H9 (cell line): ENCODE results near the gene C1S. TPM values are rescaled to one million over a fixed set of nuclear protein-coding genes. Genes with fewer than 3 reads are reported as not detected.

Experiments used
- DNase-seq: peaks from one replicate; pipeline ENCODE4 v3.0.0-alpha.2; 2017
- H2AFZ ChIP-seq: one replicate; pipeline ENCODE4 v1.6.1; 2013; ENCODE audit warnings: mild to moderate bottlenecking, low read length, control low read depth, moderate library complexity
- H2AK5ac ChIP-seq: 2 replicates; pipeline ENCODE4 v1.6.1; 2013; ENCODE audit warnings: low read length, control low read depth, mixed read lengths; ENCODE audit not compliant: insufficient read length
- H2BK120ac ChIP-seq: one replicate; pipeline ENCODE4 v1.6.1; 2013; ENCODE audit warnings: low read depth, mild to moderate bottlenecking, low read length, control low read depth, inconsistent platforms; ENCODE audit not compliant: poor library complexity, severe bottlenecking
- H2BK12ac ChIP-seq: 2 replicates; pipeline ENCODE4 v1.6.1; 2013; ENCODE audit warnings: low read length, control low read depth, mixed read lengths, low read depth; ENCODE audit not compliant: insufficient read length
- H2BK15ac ChIP-seq: 2 replicates; pipeline ENCODE4 v1.6.1; 2013; ENCODE audit warnings: low read depth, low read length, control low read depth
- H2BK20ac ChIP-seq: one replicate; pipeline ENCODE4 v1.6.1; 2013; ENCODE audit warnings: low read depth, mild to moderate bottlenecking, low read length, control low read depth, inconsistent platforms; ENCODE audit not compliant: poor library complexity, severe bottlenecking
- H2BK5ac ChIP-seq: 2 replicates; pipeline ENCODE4 v1.6.1; 2013; ENCODE audit warnings: low read length, control low read depth, mixed read lengths; ENCODE audit not compliant: insufficient read length
- H3K14ac ChIP-seq: 2 replicates; pipeline ENCODE4 v1.6.1; 2013; ENCODE audit warnings: low read length, control low read depth; ENCODE audit not compliant: insufficient read depth
- H3K18ac ChIP-seq: 2 replicates; pipeline ENCODE4 v1.6.1; 2013; ENCODE audit warnings: low read depth, mild to moderate bottlenecking, mixed read lengths, low read length, control low read depth; ENCODE audit not compliant: insufficient read length
- H3K23ac ChIP-seq: 2 replicates; pipeline ENCODE4 v1.6.1; 2013; ENCODE audit warnings: low read length, control low read depth, mixed read lengths, low read depth; ENCODE audit not compliant: insufficient read length
- H3K23me2 ChIP-seq: 2 replicates; pipeline ENCODE4 v1.6.1; 2013; ENCODE audit warnings: low read depth, mild to moderate bottlenecking, mixed read lengths, low read length, control low read depth; ENCODE audit not compliant: insufficient read length, poor library complexity, severe bottlenecking
- H3K27ac ChIP-seq: 2 replicates; pipeline ENCODE4 v1.5.1; 2013; ENCODE audit warnings: low read length, control low read depth, mixed read lengths, low read depth; ENCODE audit not compliant: insufficient read length
- H3K27me3 ChIP-seq: 2 replicates; pipeline ENCODE4 v1.6.1; 2013; ENCODE audit warnings: low read length, control low read depth, inconsistent platforms; ENCODE audit not compliant: insufficient read depth
- H3K4ac ChIP-seq: 2 replicates; pipeline ENCODE4 v1.6.1; 2013; ENCODE audit warnings: low read depth, mild to moderate bottlenecking, control low read depth, inconsistent platforms, low read length, moderate library complexity
- H3K4me1 ChIP-seq: 2 replicates; pipeline ENCODE4 v1.6.1; 2013; ENCODE audit warnings: low read length, control low read depth, inconsistent platforms; ENCODE audit not compliant: insufficient read depth
- H3K4me2 ChIP-seq: 2 replicates; pipeline ENCODE4 v1.6.1; 2013; ENCODE audit warnings: low read length, control low read depth, mixed read lengths; ENCODE audit not compliant: insufficient read length, insufficient read depth
- H3K56ac ChIP-seq: 2 replicates; pipeline ENCODE4 v1.6.1; 2013; ENCODE audit warnings: low read depth, mild to moderate bottlenecking, mixed read lengths, low read length, control low read depth; ENCODE audit not compliant: insufficient read length
- H3K79me1 ChIP-seq: 2 replicates; pipeline ENCODE4 v1.6.1; 2013; ENCODE audit warnings: low read depth, mild to moderate bottlenecking, moderate library complexity, low read length, control low read depth, inconsistent platforms; ENCODE audit not compliant: insufficient read depth, poor library complexity, severe bottlenecking
- H3K79me2 ChIP-seq: 2 replicates; pipeline ENCODE4 v1.6.1; 2013; ENCODE audit warnings: low read length, control low read depth, inconsistent platforms; ENCODE audit not compliant: insufficient read depth
- H3K9ac ChIP-seq: 2 replicates; pipeline ENCODE4 v1.6.1; 2013; ENCODE audit warnings: low read length, control low read depth, mixed read lengths; ENCODE audit not compliant: insufficient read length; ENCODE audit errors: extremely low read depth
- H3K9me3 ChIP-seq: one replicate; pipeline ENCODE4 v1.6.1; 2013; ENCODE audit warnings: low read depth, low read length, inconsistent platforms; ENCODE audit not compliant: control insufficient read depth
- H3T11ph ChIP-seq: one replicate; pipeline ENCODE4 v1.6.1; 2013; ENCODE audit warnings: mild to moderate bottlenecking, low read length, control low read depth, inconsistent platforms
- H4K20me1 ChIP-seq: one replicate; pipeline ENCODE4 v1.6.1; 2013; ENCODE audit not compliant: control insufficient read depth, insufficient read length, insufficient read depth
- H4K5ac ChIP-seq: 2 replicates; pipeline ENCODE4 v1.6.1; 2013; ENCODE audit warnings: low read depth, mild to moderate bottlenecking, mixed read lengths, low read length, control low read depth; ENCODE audit not compliant: insufficient read length
- H4K8ac ChIP-seq: replicated peaks from 2 replicates; pipeline ENCODE4 v1.6.1; 2013; ENCODE audit warnings: low read length, control low read depth, mixed read lengths, low read depth; ENCODE audit not compliant: insufficient read length
- H4K91ac ChIP-seq: 2 replicates; pipeline ENCODE4 v1.6.1; 2013; ENCODE audit warnings: low read depth, mild to moderate bottlenecking, moderate library complexity, mixed read lengths, low read length, control low read depth; ENCODE audit not compliant: insufficient read length
- H3K27ac Mint-ChIP-seq, 3 experiments: 2 replicates in 2 of 3; 3 replicates in 1 of 3; pipeline ENCODE4 v1.8.0; 2020 to 2021; ENCODE audit warnings: mixed read lengths in 3 of 3, mild to moderate bottlenecking in 1 of 3, moderate library complexity in 1 of 3
- H3K27me3 Mint-ChIP-seq: 2 replicates; pipeline ENCODE4 v1.8.0; 2021; ENCODE audit warnings: low read depth, mild to moderate bottlenecking, moderate library complexity, mixed read lengths
- H3K36me3 Mint-ChIP-seq, 3 experiments: 2 replicates in 2 of 3; 3 replicates in 1 of 3; pipeline ENCODE4 v1.8.0; 2020 to 2021; ENCODE audit warnings: low read depth in 3 of 3, mixed read lengths in 3 of 3; ENCODE audit not compliant: insufficient read depth in 1 of 3
- H3K4me1 Mint-ChIP-seq, 2 experiments: 2 replicates each; pipeline ENCODE4 v1.8.0; 2020; ENCODE audit warnings: mixed read lengths in 2 of 2
- H3K4me3 Mint-ChIP-seq, 2 experiments: 2 replicates in 1 of 2; 3 replicates in 1 of 2; pipeline ENCODE4 v1.8.0; 2020 to 2021; ENCODE audit warnings: mild to moderate bottlenecking in 2 of 2, mixed read lengths in 2 of 2, moderate library complexity in 1 of 2
- H3K9me3 Mint-ChIP-seq, 2 experiments: 2 replicates in 1 of 2; 3 replicates in 1 of 2; pipeline ENCODE4 v1.8.0; 2020; ENCODE audit warnings: mild to moderate bottlenecking in 2 of 2, mixed read lengths in 2 of 2, moderate library complexity in 1 of 2
- CTCF ChIP-seq: fragments of 200-600 bp; sonication (generic); conservative IDR thresholded peaks from 3 replicates; pipeline ENCODE4 v1.8.0; 2021; ENCODE audit warnings: antibody characterized with exemption, mild to moderate bottlenecking
- WGBS: extraction: QIAGEN DNeasy Blood & Tissue Kit; methylation state at CpG from one replicate; pipeline ENCODE4 v1.1.7; 2013; ENCODE audit warnings: missing lambda C conversion rate, low lambda C conversion rate, mixed read lengths; ENCODE audit not compliant: insufficient read length; ENCODE audit errors: extremely low coverage; 5-methylcytosine and 5-hydroxymethylcytosine counted together
- total RNA-seq: library from RNA; stranded (reverse); gene quantifications from 2 replicates; pipeline ENCODE4 v1.2.1, GENCODE V29; 2021

Gene C1S
- total RNA-seq, 1 experiment from 2014 or later = 4.2 TPM

- no peak overlapping the region for H3K4ac ChIP-seq
- no peak overlapping the region for H3K4me3 Mint-ChIP-seq
- H2AFZ ChIP-seq = no peak overlapping the region
These were observed 7.9 kb downstream of the C1S start for GRCh38 chr12:7068240-7068993.

More at GRCh38 chr12:7068240-7068993, 7.9 kb downstream of the C1S start:
- Histone ChIP-seq H2AK5ac (no peak overlapping the region), H3K27ac (no peak overlapping the region), H3K79me2 (0 out of 2 replicates have a peak, but pooled peaks cover 2% of the 10 kb centered on the region), H3K4me2 (no peak overlapping the region), H3K9ac (no peak overlapping the region), H2BK20ac (no peak overlapping the region), H4K20me1 (no peaks in the 10 kb centered on the region), H3K56ac (no peak overlapping the region), H4K91ac (no peak overlapping the region), H2BK15ac (no peak overlapping the region), H2BK120ac (no peak overlapping the region), H3K9me3 (no peaks in the 10 kb centered on the region), H3K14ac (no peak overlapping the region), H3K23me2 (no peaks in the 10 kb centered on the region), H3K4me1 (no peaks in the 10 kb centered on the region), H4K8ac (no peak overlapping the region), H3K27me3 (no peaks in the 10 kb centered on the region), H3K23ac (no peak overlapping the region), H2BK5ac (no peak overlapping the region), H3K79me1 (no peaks in the 10 kb centered on the region), H3T11ph (no peak overlapping the region), H4K5ac (no peak overlapping the region), H2BK12ac (no peak overlapping the region), H3K18ac (no peak overlapping the region)
- Mint-ChIP-seq H3K4me1 (no peaks in the 10 kb centered on the region), H3K9me3 (no peaks in the 10 kb centered on the region; a peak in 1 of 5 replicates), H3K36me3 (no peaks in the 10 kb centered on the region), H3K27me3 (peaks cover 12% of the 10 kb centered on the region), H3K27ac (peak overlapping the region in 1 of 3 experiments; percentile 28; a peak in 1 of 7 replicates)
- WGBS = no CpG with 5 or more reads among the region's 11 CpGs
- DNase-seq = no peak
- no peak for TF ChIP-seq CTCF
